ENCODE measurements around the gene BRAF.
A peak's percentile ranks its signal among the peaks of the same experiment; 100 is the strongest.
"Not testable (repeated sequence)": the region's sequence is repeated elsewhere in the genome, so short reads cannot be mapped to it uniquely, and the experiment has no call there.

The BRAF gene

GRCh38 chr7:140698477-140698876, 226.3 kb downstream of the BRAF start:
- DNase-seq, result peak; percentile 22

DNA sequence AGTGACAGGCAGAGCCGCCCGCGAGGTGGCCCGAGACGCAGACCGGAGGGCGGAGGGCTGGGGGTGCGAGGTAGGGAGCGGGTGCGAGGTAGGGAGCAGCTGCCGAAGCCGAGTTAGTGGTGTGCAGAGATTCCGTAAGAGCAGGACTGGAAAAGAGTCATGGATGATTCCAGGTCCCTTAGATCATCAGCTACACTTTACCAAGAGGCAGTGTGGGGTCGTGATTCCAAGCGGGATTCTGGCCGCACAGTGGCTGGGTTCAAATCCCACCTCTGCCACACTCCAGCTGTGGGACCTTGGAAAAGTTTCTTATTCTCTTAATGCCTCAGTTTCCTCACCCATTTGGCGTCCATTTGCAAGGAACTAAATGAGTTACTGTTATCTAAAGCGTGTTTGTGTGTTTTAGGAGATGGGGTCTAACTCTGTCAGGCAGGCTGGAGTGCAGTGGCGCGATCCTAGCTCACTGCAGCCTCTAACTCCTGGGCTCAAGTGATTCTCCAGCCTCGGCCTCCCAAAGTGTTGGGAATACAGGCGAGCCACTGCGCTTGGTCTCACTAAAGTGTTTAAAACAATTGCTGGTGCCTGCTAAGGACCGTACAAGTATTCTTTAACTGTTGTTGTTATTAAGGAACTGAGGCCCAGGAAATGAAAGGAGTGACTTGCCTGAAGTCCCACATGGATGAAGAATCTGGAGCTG, 227.1 kb downstream of the BRAF start:
- peak; percentile 41 for DNase-seq

- DNase-seq, result peak; percentile 92
Measured at GRCh38 chr7:140696680-140697446, 227.9 kb downstream of the BRAF start, which contains the start of gene NDUFB2. Gene NDUFB2, plus strand, starts transcription at chr7:140696708. Its CDS starts 37 bp downstream, at chr7:140696745.

GRCh38 chr7:140696024-140696679, 228.6 kb downstream of the BRAF start:
- peak; percentile 98 for DNase-seq

DNA sequence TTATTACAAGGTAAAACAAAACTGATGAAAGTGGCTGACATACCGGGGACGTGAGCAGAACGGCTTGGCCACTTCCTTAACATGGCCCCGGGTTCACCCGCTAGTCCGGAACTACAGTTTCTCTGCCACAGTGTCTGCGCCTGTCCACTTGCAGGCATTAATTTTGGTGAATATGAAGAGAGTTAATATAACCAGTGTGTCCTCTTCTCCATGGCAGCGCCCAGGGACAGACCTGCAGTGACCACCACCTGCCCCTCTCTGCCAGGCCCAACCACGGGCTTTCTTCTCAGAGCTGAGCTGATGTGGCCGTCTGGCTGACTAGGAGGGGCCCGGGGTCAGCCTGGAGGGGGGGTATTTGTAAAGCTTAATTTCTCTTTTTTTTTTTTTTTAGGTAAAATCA, 229.3 kb downstream of the BRAF start:
- DNase-seq, result peak; percentile 29

GRCh38 chr7:140694592-140694991, 230.1 kb downstream of the BRAF start:
- no peak for DNase-seq

DNA sequence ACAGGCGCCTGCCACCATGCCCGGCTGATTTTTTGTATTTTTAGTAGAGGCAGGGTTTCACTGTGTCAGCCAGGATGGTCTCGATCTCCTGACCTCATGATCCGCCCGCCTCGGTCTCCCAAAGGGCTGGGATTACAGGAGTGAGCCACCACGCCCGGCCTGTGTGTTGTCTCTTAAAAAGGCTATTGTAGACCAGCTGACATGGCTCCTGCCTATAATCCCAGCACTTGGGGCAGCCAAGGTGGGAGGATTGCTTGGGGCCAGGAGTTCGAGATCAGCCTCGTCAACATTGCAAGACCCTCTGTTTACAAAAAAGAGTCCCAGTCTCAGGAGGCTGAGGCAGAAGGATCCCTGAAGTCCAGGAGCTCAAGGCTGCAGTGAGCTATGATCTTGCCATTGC, 230.9 kb downstream of the BRAF start:
- DNase-seq, result not testable (repeated sequence)

- no peak for DNase-seq
Measured at GRCh38 chr7:140691376-140692045, 233.2 kb downstream of the BRAF start.

DNA sequence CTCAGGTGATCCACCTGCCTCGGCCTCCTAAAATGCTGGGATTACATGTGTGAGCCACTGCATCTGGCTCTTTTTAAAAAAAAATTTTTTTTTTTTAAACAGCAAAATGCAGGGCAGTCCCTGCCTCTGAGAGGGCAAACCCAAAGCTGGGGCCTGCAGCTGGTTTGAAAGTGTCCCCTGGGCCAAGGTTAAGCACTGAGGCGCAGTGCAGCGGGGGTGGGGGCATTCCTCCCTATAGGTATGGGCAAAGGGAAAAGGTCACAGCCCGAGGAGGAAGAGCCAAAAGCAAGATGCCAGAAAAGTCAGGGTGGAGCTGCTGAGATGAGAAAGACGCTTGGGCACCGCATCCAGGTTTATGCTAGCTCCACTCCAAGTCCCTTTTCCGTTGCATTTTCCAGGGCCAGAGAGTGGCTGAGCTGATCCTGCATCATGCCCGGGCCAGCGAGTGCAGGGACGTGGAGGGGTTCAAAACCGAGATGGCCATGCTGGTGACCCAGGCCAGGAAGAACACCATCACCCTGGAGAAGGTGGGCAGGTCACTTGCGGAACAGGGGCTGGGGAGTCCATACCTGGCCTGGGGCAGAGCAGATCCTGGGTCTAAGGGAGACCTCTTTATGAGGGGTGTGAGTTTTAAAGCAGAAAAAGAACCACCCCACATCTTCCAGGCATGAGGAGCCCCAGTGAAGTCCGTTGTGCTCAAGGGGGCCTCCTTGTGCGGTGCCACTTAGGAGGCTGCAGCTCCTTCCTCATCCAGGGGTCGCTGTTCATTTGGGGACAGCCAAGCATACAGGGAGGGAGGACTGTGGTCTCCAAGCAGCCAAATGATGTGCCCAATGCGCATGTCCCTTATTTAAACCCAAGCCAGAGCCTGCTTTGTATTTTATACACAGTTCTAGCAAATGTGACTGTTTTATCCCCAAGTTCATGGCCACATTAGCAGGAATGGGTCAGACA, 235.3 kb downstream of the BRAF start:
- peak; percentile 41 for DNase-seq

DNA sequence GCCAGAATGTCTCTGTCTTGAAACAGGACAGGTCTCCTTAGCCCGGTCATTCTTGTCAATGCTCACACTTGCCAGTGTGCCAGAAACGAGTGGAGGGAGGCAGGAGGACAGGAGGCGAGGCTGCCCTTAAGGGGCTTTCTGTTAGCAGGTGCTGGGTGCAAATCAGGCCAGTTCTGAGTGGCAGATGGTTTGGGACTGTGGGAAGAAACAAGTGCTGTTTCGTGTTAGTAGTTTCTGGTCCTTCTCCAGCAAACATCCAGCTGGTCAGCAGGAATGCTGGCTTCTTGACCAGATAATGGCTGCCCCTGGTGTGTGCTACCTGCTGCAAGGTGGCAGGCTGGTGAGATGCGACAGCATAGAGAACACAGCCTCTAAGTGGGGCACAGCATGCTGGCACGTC, 236.4 kb downstream of the BRAF start:
- DNase-seq, result peak; percentile 34

- peak; percentile 38 for DNase-seq
Measured at GRCh38 chr7:140686921-140687320, 237.8 kb downstream of the BRAF start.

GRCh38 chr7:140685407-140686087, 239.2 kb downstream of the BRAF start:
- peak; percentile 36 for DNase-seq

DNA sequence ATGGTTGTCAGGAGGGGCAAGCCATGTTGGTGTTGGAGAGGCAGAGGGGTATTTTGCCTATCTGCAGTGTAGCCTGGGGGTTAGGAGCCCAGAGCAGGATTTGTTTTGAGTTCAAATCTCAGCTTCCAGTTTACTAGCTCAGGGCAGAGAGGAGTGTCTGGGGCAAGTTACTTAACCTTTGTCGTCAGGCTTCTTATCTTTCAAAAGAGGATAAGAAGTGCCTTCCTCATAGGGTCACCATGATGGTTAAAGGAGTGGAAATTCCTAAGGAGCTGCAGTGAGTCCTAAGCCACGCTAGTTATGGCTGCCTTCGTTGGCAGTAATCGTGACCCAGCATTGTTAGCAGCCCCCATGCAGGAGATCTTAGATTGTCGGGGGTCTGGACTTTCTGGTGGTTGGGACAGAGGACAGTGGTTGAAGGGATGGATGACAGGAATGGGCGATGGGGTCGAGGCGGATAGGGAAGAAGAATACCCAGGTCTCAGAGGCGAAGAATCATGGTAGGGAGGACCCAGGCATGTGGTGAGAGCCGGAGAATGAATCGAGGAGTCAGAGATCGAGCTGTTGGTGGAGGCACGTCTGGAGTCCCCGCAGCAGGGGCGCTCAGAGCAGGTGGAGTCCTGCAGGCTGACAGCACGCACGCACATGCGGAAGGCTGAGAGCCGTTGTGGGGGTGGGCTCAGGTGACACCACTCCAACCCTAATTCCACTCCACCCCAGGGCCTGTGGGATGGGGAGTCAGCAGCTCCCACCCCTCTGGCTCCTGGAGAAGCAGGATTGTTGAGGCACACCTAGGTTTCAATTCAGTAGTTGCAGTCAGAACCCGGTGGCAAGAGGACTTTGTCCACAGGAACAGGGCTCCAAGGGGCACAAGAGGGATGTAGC, 240.4 kb downstream of the BRAF start:
- peak; percentile 47 for DNase-seq

GRCh38 chr7:140683657-140684056, 241.1 kb downstream of the BRAF start:
- DNase-seq, result no peak

GRCh38 chr7:140681766-140682165, 243.0 kb downstream of the BRAF start:
- no peak for DNase-seq

DNA sequence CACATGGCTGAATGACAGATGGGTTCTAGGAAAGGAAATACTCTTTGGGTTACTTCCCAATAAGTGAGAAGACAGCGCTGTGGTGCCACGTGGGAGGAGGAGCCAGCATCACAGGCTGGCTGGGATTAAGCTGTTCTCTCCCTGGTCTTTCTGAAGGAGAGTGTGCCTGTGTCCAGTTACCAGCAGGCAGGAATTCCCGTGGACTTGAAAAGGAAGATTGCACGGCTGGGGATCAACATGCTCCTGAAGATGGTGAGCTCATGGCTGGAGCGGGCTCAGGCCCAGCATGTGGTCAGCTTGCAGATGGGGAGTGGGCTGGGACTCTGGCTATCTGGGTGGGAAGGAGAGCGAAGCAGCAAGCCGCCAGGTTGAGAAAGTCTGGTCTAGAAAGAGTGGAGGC, 243.8 kb downstream of the BRAF start:
- DNase-seq, result no peak

DNA sequence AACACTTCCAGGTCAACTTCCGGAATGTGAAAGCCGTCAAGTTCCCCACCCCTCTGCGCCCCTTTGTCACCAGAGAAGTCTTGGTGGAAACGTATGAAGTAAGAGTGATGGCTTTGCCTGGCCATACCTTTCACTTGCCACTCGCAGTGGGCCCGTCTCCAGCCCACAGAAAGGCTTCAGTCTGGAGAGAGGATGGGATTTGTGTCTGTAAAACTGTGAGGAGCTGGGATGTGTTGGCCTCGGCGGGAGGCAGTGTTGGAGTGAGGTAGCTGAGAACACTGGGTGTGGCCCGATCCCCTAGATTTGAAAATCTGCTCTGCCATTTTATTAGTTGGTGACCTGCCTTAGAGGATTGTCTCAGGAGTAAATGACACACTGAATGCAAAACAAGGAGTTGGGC, 245.5 kb downstream of the BRAF start:
- DNase-seq, result no peak

DNA sequence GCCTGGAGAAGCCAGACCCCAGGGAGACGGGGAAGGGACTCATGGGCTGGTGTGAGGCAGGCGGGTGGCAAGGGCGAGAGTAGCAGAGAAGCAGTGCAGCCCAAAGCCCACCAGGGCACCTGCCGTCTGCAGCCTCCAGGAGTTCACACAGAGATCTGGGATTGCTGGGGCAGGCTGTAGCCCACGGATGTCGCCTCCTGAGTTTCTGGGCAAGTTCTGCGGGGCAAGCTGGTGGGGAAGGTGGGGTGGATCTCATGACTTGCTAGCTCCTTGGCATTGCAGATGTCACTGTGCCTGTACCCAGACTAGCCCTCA, 246.0 kb downstream of the BRAF start:
- no peak for DNase-seq

- DNase-seq, result no peak
Measured at GRCh38 chr7:140678081-140678815, 246.5 kb downstream of the BRAF start.

DNA sequence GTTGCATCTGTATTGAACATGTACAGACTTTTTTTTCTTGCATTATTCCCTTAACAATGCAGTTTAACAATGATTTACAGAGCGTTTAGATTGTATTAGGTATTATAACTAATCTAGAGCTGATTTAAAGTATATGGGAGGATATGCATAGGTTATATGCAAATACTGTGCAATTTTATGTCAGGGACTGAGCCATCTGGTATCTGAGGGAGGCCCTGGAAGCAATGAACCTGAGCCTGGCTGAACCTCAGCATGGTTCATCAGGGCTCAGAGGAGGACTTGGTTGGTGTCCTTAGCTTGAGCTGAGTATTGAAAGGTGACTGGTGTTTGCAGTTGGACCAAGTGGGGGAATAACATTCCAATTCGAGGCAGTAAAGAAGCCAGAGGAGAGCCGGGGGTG, 247.2 kb downstream of the BRAF start:
- no peak for DNase-seq

Data from islet precursor cell (in vitro differentiated cells).